ENCODE data around the gene MAFB.

The MAFB gene

DNA sequence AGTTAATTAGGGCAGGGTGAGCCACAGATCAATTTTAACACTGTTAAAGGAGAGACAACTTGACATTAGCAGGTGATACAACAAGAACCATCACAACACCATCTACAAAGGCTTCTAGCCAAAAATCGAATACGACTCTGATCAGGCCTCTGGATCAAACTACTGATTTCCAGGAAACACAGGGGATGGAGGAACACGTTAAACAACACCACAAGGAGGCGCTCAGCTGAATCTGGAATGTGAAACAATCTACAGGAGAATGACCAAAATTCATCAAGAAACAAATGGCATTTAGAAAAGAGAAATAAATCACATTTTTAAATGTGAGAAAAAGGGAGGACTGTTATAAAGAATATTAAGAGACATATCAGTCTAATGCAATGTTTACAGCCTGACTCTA lies 13.5 kb upstream of the MAFB start:
- no peak for DNase-seq (ENCODE audit: low read depth)

DNA sequence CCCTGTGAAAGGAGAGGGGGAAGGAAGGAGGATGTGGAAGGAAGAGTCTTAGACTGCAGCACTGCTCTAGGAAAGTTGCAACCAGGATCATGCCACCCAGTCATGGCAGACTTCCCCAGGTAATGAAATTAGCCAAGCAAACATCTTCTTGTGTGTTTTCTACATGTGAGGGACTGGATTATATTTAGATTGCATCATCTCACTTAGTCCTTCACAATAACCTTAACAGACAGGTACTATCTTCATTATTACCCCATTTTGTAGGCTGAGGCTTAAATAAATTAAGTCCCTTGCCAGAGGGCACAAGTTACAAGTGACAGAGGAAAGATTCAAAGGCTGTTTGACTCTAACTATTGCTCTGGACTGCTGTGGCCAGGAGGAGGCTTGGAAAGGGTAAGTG lies 9.7 kb upstream of the MAFB start:
- DNase-seq (ENCODE audit: low read depth), result no peak

DNA sequence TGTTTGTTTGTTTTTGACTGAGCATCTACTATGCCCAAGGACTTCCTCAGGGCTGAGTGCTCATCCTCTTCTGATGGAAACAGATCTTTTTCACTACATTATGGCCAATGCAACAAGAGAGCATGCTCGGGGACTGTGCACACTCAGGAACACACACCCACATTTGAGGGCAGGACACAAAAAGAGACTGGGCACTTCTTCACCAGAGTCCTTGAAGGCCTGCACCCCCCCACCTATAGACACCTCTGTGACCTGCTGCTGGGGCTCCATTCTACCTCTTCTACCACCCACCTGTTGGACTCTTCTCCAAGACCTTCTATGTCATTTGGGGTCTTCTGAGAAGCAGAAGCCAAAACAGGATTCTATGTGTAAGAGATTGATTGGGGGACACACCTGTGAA lies 9.2 kb upstream of the MAFB start:
- DNase-seq (ENCODE audit: low read depth), result no peak

DNA sequence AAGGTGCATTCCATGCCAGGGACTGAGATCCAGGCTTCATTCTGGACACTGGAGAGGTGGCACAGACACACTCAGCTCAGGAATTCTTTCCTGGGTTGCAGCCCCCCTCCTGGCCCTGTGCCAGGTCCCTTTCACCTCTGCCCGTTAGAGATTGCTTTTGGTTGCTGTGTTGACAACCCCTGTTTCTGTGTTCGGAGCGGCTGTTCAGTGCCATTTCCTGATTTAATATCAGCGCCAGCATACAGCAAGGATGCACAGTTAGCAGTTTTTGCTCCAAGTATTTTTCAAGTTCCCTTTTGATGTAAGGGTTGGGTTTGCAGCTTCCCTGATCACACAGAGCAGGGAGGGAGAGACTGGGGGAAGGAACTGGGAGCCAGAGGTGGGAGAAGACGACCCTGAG lies 8.5 kb upstream of the MAFB start:
- no peak for DNase-seq (ENCODE audit: low read depth)

DNA sequence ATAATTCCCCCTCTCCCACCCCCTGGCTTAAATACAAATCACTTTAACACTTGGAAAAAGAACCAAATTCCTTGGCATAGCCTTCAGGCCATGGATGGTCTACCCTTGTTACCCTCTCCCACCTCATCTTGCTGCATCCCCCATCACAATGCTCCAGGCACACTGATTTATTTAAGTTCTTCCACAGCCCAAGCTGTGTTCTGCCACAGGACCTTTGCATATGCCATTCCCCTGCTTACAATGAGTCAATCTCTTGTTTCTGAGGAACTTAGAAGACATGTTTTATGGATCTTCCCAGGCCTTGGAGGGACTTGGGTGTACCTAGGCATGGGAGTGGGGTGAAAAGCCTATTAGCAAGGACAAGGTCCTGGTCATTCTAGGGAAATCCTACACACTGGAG lies 6.2 kb upstream of the MAFB start:
- no peak for DNase-seq (ENCODE audit: low read depth)

DNA sequence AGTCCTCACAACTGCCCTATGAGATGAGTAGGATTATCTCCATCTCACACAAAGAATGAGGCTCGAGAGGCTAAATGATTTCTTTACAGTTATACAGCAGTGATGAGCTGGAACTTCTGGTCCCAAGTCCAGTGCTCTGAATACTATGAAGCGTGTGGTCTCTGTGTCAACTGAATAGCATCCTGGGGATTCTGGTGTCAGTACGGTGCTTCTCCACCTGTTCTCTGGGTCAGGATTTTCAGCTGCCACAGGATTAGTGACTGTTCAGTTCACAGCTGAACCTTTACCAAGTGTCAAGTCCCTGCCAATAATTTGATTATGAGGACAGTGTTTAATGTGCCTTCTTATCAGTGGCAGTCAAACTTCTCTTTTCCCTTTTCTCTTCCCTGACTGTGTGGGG lies 5.2 kb upstream of the MAFB start:
- no peak for DNase-seq (ENCODE audit: low read depth)

DNA sequence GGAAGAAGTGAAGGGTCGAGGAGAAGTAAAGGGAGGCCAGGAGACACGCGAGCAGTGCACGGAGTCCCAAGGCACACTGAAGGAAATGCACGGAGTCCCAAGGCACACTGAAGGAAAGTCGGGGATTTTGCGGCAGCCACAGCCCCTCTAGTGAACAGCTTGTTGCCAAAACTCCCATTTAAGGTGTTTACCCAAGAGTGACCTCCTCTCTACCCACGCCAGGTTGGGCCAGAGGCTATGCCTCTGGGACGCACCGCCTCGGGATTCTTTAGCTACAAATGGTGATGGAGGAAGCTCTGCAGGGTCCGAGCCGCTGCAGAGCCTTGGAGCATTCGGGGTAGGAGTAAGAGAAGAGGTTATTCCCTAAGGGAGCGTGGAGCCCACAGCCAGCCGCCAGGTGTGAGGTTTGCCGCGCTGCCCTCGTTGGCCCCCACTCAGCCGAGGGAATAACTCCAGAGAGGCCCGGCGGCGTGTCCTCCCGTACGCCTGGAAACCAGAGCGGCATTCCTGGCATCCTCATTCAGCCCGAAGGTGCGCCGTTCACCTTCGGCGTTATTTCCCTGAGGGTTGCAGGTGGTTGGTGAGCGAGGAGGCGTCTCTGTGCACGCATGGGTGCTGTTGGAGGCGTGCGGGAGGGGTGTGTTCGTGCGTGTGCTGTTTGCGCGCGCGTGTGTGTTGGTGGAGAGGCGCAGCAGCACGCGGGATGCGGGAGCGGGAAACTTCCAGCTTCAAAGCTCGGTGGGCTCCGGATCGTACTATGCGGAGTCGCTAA lies 3.4 kb upstream of the MAFB start:
- no peak for DNase-seq (ENCODE audit: low read depth)

DNA sequence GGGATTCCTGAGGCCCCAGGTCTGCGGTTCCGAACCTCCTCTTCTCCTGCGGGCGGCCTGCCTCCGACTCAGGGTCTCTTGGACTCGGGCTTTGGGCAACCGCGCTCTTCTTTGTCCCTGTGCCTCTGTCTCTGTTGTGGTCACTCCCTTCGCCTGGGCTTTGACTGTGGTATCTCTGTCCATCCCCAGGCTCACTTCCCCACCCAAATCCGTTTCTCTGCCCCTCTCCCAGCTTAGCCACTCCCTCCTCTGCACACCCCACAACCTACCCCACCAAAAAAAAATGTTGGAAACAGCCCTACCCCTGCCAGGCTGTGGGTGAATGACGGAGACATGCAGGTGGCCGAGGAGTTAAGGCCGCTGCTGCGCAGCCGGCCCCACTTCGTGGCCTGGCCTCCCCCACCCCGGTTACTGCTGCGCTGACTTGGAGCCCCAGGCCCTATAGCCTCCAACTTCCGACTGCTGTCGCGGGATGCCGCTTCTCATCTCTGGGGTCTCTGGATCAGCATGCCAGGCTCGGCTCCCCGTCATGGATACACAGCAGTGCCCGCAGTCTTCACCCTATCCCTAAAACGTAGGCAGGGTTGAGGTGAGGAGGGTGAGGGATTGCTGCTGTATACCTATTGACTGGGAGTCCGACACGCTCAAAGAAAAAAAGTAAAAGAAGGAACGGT lies 2.7 kb upstream of the MAFB start:
- no peak for DNase-seq (ENCODE audit: low read depth)

DNA sequence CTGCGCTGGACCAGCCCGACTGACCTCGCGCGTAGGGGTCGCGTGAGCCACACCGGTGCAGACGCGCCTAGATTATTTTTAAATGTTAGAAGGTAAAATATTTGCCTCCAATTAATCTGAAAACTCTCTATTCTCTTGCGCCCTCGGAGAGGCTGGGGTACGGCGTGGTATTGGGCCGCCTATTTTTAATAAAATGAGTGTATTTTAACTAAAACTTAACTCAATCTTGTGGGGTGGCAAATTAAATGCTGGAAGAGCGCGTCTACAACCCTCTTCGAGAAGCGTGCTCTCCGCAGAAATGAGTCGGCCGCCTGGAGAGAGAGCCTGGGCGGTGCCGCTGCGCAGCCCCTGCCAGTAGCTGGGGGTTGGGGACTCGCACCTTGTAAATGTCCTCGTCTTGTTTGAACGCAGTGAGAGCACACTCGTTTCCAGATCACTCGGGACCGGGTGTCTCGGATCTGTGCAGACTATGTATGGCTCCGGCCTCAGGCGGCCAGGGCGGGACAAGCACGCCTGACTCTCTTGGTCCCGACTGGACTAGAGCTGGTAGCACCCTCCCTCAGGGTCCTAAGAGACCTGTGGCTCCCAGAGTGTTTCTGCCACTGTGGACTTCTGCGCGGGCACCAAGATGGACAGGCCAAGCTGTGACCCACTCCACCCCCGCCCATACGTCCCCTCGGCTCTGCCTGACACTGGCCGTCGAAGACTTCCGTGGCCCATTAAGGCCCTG lies 2.0 kb upstream of the MAFB start:
- DNase-seq (ENCODE audit: low read depth), result no peak

DNA sequence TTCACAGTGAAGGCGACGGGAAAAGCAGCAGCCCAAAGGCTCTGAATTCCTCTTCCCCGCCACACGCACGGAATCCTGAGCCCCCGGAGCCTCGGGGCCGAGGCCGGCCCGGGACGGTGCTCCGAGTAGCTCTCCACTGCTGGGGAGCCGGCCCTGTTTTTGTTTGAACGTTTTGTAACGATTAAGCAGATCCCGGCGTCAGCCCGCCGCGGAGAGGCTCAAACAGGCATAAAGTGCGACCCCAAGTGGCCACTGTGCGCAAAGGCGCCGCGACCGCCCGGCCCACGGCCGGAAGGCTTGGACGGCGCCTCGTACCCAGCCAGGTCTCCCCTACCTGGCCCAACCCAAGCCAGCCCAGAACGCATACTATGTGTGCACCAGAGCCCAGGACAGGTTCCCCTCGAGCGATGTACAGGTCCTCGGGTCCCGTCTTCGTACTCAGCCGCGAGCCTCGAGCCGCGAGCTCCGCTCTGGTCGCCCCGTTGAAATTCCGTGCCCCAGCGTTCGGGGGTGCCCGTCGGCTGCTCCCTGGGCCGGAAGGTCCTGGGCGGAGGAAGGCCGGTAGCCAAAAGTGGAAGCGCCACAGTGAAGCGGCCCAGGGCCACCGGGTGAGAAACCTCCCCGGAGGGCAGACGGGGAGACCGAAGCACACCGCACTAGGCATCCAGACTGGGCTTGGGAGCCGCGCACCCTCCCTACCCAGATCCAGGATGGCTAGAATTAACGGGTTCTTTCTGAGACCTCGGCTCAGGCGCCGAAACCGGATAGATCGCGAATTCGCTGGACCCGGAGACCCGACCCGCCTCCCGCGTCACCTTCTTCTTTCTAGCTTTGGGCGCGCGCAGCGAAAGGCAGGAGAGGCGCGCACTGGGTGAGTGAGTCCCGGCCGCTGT lies 1.2 kb upstream of the MAFB start:
- peak; percentile 54 for DNase-seq (ENCODE audit: low read depth)

DNA sequence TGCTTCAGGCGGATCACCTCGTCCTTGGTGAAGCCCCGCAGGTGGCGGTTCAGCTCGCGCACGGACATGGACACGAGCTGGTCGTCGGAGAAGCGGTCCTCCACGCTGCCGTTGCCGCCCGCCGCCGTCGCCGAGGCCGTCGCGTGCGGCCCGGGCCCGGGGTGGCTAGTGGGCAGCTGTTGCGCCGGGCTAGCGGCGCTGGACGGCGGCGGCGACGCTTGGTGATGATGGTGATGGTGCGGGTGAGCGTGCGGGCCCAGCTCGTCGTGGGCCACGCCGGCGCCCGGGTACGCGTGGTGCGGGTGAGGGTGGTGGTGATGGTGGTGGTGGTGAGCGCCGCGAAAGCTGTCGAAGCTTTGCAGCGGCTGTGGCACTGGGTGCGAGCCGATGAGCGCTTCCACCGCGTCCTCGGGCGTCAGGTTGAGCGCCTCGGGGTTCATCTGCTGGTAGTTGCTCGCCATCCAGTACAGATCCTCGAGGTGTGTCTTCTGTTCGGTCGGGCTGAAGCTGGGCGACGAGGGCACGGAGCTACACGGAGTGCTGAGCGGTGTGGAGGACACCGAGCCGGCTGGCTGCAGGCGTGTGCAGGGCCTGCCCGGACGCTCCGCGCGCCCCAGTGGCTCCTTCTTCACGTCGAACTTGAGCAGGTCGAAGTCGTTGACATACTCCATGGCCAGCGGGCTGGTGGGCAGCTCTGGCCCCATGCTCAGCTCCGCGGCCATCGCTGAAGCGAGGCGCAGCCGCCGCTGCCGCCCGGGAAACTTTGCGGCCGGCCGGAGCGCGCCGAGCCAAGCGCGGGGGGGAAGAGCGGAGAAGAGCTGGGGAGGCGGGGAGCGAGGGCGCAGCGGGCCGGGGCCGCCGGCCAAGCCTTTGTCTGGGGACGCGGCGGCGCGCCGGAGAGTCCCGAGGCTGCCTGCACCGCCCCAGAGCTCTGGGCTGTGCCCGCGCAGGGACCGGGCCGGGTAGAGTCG lies 622 bp downstream of the MAFB start:
- DNase-seq (ENCODE audit: low read depth), result no peak

DNA sequence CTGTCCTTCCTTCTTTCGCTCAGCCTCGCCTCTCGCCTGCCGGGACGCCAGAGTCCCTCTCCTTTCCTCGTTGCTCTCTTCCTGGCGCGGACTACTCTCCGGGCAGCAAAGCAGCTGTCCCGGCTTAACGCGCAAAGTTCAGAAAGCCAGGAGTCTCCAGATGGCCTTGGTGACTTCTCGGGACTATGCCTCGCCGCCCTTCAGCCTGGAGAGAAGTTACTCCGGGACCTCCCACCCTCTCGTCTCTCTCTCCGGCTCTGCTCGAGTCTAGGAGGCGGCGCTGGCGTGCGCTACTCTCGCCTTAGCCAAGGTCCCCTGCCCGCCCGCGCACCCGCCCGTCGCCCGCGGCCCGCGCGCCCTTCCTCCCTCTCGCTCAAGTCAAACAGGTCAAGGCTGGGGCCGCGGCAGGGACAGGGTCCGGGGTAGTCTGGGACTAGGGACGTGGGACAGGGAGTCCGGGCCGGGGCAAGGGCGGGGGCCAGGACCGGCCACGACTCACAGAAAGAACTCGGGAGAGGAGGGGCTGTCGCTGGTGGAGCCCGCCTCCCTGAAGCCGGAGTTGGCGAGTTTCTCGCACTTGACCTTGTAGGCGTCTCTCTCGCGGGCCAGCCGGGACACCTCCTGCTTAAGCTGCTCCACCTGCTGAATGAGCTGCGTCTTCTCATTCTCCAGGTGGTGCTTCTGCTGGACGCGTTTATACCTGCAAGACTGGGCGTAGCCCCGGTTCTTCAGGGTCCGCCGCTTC lies 1.5 kb downstream of the MAFB start:
- DNase-seq (ENCODE audit: low read depth), result no peak

DNA sequence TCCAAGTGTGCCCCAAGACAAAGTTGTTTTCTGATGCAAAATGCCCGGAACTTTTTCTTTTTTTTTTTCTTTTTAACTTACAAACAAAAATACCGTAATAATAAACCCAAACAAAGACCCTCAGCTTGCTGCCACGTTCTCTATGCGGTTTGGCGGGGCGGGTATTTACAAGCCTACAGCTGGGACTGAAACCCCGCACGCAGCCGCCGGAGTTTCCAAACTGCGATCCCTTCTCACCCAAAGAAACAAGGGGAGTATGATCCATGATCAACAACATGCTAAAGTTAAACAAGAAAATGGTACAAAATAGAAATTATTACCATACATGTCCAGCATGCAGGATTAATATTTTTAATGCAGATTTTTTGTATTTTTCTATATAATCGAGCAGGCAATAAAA lies 2.1 kb downstream of the MAFB start:
- no peak for DNase-seq (ENCODE audit: low read depth)

DNA sequence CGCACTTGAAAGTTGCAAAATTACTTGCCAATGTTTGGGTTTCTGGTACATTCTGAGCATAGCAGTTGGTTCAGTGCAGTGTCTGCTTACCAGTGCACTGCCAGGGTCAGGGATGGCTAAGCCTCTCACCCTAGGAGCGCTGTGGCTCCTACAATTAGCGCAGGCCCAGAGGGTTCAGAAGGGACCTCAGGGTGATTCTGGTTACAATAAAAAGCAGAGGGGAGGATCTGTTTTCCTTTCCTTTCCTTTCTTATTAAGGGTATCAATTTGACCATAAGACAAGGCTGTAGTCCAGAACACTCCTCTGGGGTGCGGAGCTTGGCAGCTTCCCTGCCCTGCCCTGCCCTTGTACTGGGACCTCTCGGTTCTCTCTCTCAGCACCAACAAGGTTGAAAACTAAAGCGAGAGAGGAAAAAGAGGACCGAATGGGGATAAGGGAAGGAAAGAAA lies 2.6 kb downstream of the MAFB start:
- DNase-seq (ENCODE audit: low read depth), result no peak

DNA sequence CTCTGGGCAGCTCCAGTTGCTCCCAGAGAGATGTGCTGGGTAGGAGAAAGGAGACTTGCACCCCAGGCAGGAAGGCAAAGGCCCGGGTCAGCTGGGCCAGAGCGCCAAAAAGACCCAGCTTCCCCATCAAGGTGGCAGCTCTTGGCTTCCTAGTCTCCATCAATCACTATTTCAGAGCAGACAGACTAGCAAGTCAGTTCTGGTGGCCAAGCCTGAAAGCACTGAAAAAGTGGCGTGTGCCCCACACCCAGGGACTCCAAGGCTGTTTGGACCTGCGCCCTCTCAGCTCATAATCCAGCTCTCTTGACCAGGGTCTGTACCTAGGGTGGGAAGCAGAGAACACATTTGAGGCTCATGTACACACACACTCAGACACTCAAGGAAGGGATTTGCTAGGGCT lies 3.7 kb downstream of the MAFB start:
- DNase-seq (ENCODE audit: low read depth), result no peak

DNA sequence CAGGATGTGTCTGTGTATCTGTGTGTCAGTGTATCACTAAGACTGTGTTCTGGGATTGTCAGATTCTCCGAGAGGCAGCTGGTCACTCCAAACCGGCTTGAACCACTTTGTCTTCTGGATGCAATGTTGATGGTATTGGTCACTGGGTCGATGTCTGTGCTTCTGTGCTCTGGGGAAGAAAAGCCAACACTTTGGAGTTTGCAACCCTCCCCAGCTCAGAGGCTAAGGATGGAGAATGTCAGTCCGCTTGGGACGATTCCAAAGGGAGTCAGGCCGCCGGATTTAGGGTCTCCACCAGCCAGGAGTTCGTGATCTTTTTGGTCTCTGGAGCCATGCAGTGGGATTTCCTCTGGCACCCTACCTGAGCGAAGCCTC lies 5.2 kb downstream of the MAFB start:
- DNase-seq (ENCODE audit: low read depth), result no peak

DNA sequence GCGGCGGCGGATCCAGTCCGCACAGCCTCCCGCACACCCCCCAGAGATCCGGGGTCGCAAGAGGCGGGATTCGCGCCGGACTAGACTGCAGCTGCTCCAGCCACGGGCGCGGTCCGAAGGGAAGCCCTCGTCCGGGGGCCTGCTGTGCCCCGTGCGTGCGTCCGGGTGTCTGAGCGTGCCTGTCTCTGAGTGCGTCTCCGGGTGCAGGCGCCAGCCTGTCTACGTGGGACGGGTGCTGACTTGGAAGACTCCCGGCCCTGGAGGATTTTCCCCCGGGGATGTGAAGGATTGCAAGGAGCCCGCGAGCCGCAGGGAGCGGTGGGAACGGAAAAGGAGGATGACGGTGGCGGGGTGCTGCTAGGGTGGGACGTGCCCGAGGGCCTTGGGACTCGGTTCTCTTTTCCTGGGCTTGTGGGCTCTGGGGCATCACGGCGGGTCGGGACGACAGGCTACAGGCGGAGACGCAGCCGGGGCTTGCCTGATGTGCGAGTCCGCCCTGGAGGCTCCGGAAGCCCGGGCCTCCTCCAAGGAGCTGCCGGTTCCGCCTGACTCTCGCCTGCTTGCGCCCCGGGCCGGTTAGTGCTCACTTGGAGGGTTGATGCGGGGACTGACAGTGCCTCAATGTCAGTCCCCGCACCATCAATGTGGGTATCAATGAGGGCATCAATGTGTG lies 5.7 kb downstream of the MAFB start:
- no peak for DNase-seq (ENCODE audit: low read depth)

DNA sequence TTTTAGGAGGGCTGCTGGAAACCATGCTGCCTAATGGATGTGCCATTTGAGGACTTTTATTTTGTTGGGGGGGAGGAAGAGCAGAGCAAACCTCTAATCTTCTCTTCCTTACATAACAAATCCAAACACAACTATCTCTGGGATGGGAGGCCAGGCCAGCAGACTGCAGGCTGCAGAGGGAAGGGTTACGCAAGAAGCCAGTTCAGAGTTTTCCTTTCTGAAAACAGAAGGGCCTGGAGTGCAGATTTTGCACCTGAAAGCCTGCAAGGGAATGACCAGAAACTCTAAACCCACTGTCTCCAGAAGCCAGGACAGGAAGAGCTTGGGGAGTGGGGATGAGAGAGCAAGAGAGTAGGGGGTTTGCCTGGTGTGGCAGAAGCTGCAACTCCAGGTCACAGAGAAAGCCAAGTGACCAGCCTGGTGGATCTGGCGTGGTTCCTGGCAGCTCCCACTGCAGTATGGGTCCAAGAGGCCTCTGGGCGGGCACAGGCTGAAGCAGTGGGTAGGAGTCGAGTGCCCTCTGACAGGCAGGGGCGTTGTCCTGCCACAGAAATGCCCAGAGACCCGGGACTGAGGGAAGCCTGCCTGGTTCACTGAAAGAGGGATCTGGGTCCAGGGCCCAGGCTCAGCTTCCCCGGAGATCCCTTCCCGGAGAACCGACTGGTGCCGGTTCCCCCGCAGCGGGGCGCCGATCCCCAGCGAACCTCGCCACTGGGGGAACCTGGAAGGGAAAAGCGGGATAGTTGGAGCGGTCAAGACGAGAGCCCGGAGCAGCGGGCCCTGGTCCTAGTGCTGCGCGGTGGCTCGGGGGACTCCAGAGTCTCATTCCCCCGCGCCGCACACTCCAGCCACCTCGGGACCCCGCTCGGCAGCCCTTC lies 6.7 kb downstream of the MAFB start:
- DNase-seq (ENCODE audit: low read depth), result no peak

DNA sequence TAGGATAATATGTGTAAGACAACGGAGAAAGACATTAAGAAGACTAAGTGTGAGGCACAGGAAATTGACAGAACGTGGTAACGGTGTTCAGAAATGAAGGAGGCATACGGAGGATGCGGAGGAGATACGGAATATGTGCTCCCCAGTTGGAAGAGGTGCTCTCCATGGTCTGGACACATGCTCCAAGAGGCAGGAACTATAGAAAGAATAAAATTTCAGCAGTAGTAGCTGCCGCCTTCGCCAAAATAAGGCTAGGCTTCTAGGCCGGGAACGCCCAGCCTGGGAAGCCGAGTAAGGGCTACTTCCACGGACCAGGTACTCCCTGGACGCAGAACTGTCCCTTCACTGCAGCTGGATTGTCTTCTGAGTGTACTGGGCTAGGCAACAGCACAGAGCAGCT lies 7.4 kb downstream of the MAFB start:
- DNase-seq (ENCODE audit: low read depth), result no peak
